ENCODE results near the gene TSPO2. TPM values are rescaled to one million over a fixed set of nuclear protein-coding genes. Genes with fewer than 3 reads are reported as not detected.

Gene TSPO2
- total and polyA plus RNA-seq, 2 donors (not counting 3 experiments of a cell fraction or from before 2014, with no cell fraction given): not detected

DNA sequence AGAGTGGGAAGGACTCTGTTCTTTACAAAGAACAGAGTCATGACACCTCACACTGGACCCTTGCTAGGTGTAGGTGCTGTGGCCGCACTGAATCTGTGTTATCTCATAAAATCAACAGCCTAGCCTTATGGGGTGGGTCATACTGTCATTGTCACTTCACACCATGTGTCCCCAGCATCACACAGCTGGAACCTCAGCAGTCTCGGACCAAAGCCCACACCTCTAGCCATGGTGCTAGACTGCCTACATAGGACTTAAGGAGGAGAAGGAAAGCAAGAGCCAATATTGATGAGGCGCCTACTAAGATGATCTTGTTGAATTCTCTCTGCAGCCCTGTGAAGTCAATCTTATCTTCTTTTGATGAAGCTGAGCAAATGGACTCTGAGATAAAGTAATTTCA is 34.3 kb upstream of the TSPO2 start:
- dilution Hi-C loops (cut with MboI; ENCODE audit: extremely low pct_ligation_motif_present, low sequenced_read_pairs) (no loop called here), intact Hi-C loops (cut with micrococcal nuclease) (no loop called here)
- Histone ChIP-seq H3K27ac (ENCODE audit: insufficient read depth, low read depth, low read length) (no peak overlapping the region), H3K36me3 (ENCODE audit: control insufficient read depth in 2 of 2, extremely low read depth in 1 of 2, insufficient read depth in 2 of 2, low read length in 2 of 2) (no peaks in the 10 kb centered on the region), H3K79me2 (ENCODE audit: control insufficient read depth, insufficient read depth, low read length) (no peaks in the 10 kb centered on the region), H3K27me3 (ENCODE audit: control insufficient read depth in 2 of 2, insufficient read depth in 2 of 2, low read length in 2 of 2) (peaks cover 8 to 17% of the 10 kb centered on the region in 2 experiments), H3K9me1 (replicated peaks; ENCODE audit: control insufficient read depth, extremely low read depth, insufficient read depth, low read length) (no peaks in the 10 kb centered on the region), H4K20me1 (replicated peaks; ENCODE audit: control insufficient read depth, extremely low read depth, insufficient read depth, low read length) (no peaks in the 10 kb centered on the region), H3K4me3 (replicated peaks in 1 of 3; ENCODE audit: insufficient read depth in 1 of 3, low read depth in 1 of 3, low read length in 3 of 3) (no peak overlapping the region), H3K4me1 (ENCODE audit: control insufficient read depth, extremely low read depth, insufficient read depth, low read length) (no peaks in the 10 kb centered on the region), H3K4me2 (ENCODE audit: insufficient read depth, low read length) (no peak overlapping the region), H3K9me3 (replicated peaks; ENCODE audit: control insufficient read depth, insufficient read depth, low read length) (no peaks in the 10 kb centered on the region), H3K9ac (replicated peaks; ENCODE audit: extremely low read depth, insufficient read depth, low read length) (no peak overlapping the region), H2AFZ (ENCODE audit: low read depth, low read length) (no peak overlapping the region)
- FAIRE-seq (no peak), DNase-seq (ENCODE audit: low read depth, low spot score) (no peak)
- ChIA-PET CTCF (interaction anchor here (1.1 to 1.8 kb wide), 2 partner anchors 11 to 20 kb away, joined by 3 to 4 read pairs; no protein-coding TSS in a partner anchor), POLR2A (no interaction called here)
- TF ChIP-seq EZH2 (IDR thresholded peaks at IDR 0.05; ENCODE audit: borderline replicate concordance, low read depth, low read length, severe bottlenecking): no peak
- no peak for TF ChIP-seq POLR2AphosphoS5 (IDR thresholded peaks at IDR 0.05; ENCODE audit: insufficient read depth, low read depth, low read length)
- no peak for TF ChIP-seq FOS (IDR thresholded peaks at IDR 0.05; ENCODE audit: borderline replicate concordance, insufficient read depth, low read length)
- TF ChIP-seq POLR2A (IDR thresholded peaks at IDR 0.05; ENCODE audit: low read depth, low read length): no peak
- no peak for TF ChIP-seq GATA2 (IDR thresholded peaks at IDR 0.05; ENCODE audit: insufficient read depth, insufficient read length, low read depth, low read length)
- no peak for TF ChIP-seq MYC (IDR thresholded peaks at IDR 0.05; ENCODE audit: low read depth, low read length)
- TF ChIP-seq, protein P1, sequence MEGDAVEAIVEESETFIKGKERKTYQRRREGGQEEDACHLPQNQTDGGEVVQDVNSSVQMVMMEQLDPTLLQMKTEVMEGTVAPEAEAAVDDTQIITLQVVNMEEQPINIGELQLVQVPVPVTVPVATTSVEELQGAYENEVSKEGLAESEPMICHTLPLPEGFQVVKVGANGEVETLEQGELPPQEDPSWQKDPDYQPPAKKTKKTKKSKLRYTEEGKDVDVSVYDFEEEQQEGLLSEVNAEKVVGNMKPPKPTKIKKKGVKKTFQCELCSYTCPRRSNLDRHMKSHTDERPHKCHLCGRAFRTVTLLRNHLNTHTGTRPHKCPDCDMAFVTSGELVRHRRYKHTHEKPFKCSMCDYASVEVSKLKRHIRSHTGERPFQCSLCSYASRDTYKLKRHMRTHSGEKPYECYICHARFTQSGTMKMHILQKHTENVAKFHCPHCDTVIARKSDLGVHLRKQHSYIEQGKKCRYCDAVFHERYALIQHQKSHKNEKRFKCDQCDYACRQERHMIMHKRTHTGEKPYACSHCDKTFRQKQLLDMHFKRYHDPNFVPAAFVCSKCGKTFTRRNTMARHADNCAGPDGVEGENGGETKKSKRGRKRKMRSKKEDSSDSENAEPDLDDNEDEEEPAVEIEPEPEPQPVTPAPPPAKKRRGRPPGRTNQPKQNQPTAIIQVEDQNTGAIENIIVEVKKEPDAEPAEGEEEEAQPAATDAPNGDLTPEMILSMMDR (IDR thresholded peaks at IDR 0.05; ENCODE audit: extremely low read depth in 1 of 2, insufficient read depth in 1 of 2, low read depth in 1 of 2, low read length in 2 of 2): no peak
- TF ChIP-seq, protein P2, sequence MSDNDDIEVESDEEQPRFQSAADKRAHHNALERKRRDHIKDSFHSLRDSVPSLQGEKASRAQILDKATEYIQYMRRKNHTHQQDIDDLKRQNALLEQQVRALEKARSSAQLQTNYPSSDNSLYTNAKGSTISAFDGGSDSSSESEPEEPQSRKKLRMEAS (IDR thresholded peaks at IDR 0.05; ENCODE audit: insufficient read depth, insufficient read length): no peak
- TF ChIP-seq JUN (IDR thresholded peaks at IDR 0.05; ENCODE audit: borderline replicate concordance, insufficient read depth, insufficient read length, low read depth): no peak
- no TSS peak for BruUV-seq (replicated peaks)
